K562 (cell line): ENCODE measurements around the gene HCST. TPM values are rescaled to one million over a fixed set of nuclear protein-coding genes. Genes with fewer than 3 reads are reported as not detected.

Experiments used
- ATAC-seq: fragments of 200-7000 bp; cut with Tn5 transposase; 3 replicates; pipeline ENCODE4 v1.9.1; 2020; ENCODE audit warnings: moderate library complexity
- BruUV-seq: library from RNA; stranded (reverse); fragments of 400-500 nt; replicated peaks from 2 replicates; lab custom pipeline; 2021; lab: Mats Ljungman, UMichigan
- CTCF ChIA-PET: fragments of 300-600 bp; formaldehyde crosslinking; extraction: SDS; loops from one replicate; lab custom pipeline; 2021; ENCODE audit warnings: low intra/inter-chr PET ratio; lab: Yijun Ruan, JAX
- POLR2A ChIA-PET: fragments of 300-600, 350-650 bp; sonication (Branson Sonifier 250); formaldehyde crosslinking; extraction: SDS; loops from one replicate; lab custom pipeline; 2021; ENCODE audit warnings: antibody characterized with exemption, inconsistent platforms; lab: Yijun Ruan, JAX
- DNase-seq, 4 experiments: peaks; one replicate each; pipeline versions ENCODE4 v3.0.0 to v3.0.0-alpha.2; 2011 to 2018; ENCODE audit warnings: low spot score in 3 of 4, mixed read lengths in 3 of 4; ENCODE audit errors: extremely low read depth in 1 of 4
- FAIRE-seq: peaks from 2 replicates; lab custom pipeline; 2011; peaks lifted over from hg19 to GRCh38; lab: Jason Lieb, UNC
- H2AFZ ChIP-seq: 2 replicates; pipeline ENCODE4 v1.6.0; 2011; ENCODE audit warnings: low read depth, low read length, control low read depth, inconsistent platforms
- H3K27ac ChIP-seq: fragments of 200-600 bp; 3 replicates; pipeline ENCODE4 v1.8.0; 2011; ENCODE audit warnings: low read depth, mild to moderate bottlenecking, control low read depth, inconsistent platforms, low read length, moderate library complexity, mixed read lengths; ENCODE audit errors: extremely low read depth
- H3K27me3 ChIP-seq, 2 experiments: fragments of 300-600 bp in 1 of 2; 2 replicates in 1 of 2; 3 replicates in 1 of 2; pipeline versions ENCODE4 v1.6.0 to v1.8.0; 2011; ENCODE audit warnings: inconsistent platforms in 2 of 2, low read length in 2 of 2, mild to moderate bottlenecking in 1 of 2, mixed read lengths in 1 of 2, moderate library complexity in 1 of 2; ENCODE audit not compliant: control insufficient read depth in 2 of 2, insufficient read depth in 2 of 2
- H3K36me3 ChIP-seq: fragments of 300-600 bp; 3 replicates; pipeline ENCODE4 v1.8.0; 2011; ENCODE audit warnings: mild to moderate bottlenecking, low read length, inconsistent platforms; ENCODE audit not compliant: control insufficient read depth, insufficient read depth
- H3K4me1 ChIP-seq, 2 experiments: fragments of 200-600 bp in 1 of 2; replicated peaks in 1 of 2; 2 replicates in 1 of 2; 3 replicates in 1 of 2; pipeline versions ENCODE4 v1.5.1 to v1.8.0; 2011; ENCODE audit warnings: inconsistent platforms in 2 of 2, low read length in 2 of 2, mild to moderate bottlenecking in 1 of 2, mixed read lengths in 1 of 2, moderate library complexity in 1 of 2; ENCODE audit not compliant: control insufficient read depth in 2 of 2, insufficient read depth in 2 of 2
- H3K4me2 ChIP-seq: 2 replicates; pipeline ENCODE4 v1.6.1; 2011; ENCODE audit warnings: low read length, control low read depth, inconsistent platforms, mixed read lengths; ENCODE audit not compliant: insufficient read depth
- H3K4me3 ChIP-seq: fragments of 200-600 bp; sonication (generic), shearing (Covaris generic); 2 replicates; pipeline ENCODE4 v1.5.1; 2016; ENCODE audit warnings: control low read depth, inconsistent platforms
- H3K79me2 ChIP-seq: fragments of 200-600 bp; 3 replicates; pipeline ENCODE4 v1.8.0; 2011; ENCODE audit warnings: low read length, inconsistent platforms; ENCODE audit not compliant: control insufficient read depth, insufficient read depth
- H3K9ac ChIP-seq, 2 experiments: 2 replicates each; pipeline versions ENCODE4 v1.6.0 to v1.6.1; 2011; ENCODE audit warnings: low read depth in 2 of 2, low read length in 2 of 2, control low read depth in 1 of 2, inconsistent platforms in 1 of 2, mild to moderate bottlenecking in 1 of 2, mixed read lengths in 1 of 2; ENCODE audit not compliant: insufficient read depth in 1 of 2
- H3K9me1 ChIP-seq: one replicate; pipeline ENCODE4 v1.6.0; 2011; ENCODE audit warnings: inconsistent platforms, mild to moderate bottlenecking, low read length, moderate library complexity; ENCODE audit not compliant: control insufficient read depth, insufficient read depth
- H3K9me3 ChIP-seq: replicated peaks from 2 replicates; pipeline ENCODE4 v1.5.1; 2011; ENCODE audit warnings: low read depth, low read length, inconsistent platforms; ENCODE audit not compliant: control insufficient read depth, insufficient read depth
- H4K20me1 ChIP-seq: replicated peaks from 2 replicates; pipeline ENCODE4 v1.6.1; 2011; ENCODE audit warnings: low read length, inconsistent platforms, mixed read lengths; ENCODE audit not compliant: control insufficient read depth, insufficient read depth
- HINFP ChIP-seq: fragments of 450-650 bp; conservative IDR thresholded peaks from 2 replicates; pipeline ENCODE4 v1.6.1; 2016; ENCODE audit warnings: missing genetic modification characterization, low read depth, mild to moderate bottlenecking, control low read depth, missing compliant biosample characterization
- MCM3 ChIP-seq: fragments of 450-650 bp; IDR thresholded peaks from 2 replicates; pipeline ENCODE4 v1.6.1; 2016
- MECOM ChIP-seq: fragments of 250-450 bp; sonication (Bioruptor Pico); IDR thresholded peaks from 2 replicates; pipeline ENCODE4 v1.8.0; 2022; ENCODE audit warnings: inconsistent platforms
- NFIC ChIP-seq: fragments of 450-650 bp; IDR thresholded peaks from 2 replicates; pipeline ENCODE4 v1.6.1; 2017; ENCODE audit warnings: mild to moderate bottlenecking, inconsistent platforms
- PKNOX1 ChIP-seq: fragments of 450-650 bp; IDR thresholded peaks from 2 replicates; pipeline ENCODE4 v1.6.1; 2016
- POLR2AphosphoS2 ChIP-seq: IDR thresholded peaks from 2 replicates; pipeline ENCODE4 v1.6.1; 2012; ENCODE audit warnings: low read length, improper control_type of control experiment
- POLR2G ChIP-seq: fragments of 200-400 bp; formaldehyde crosslinking; IDR thresholded peaks from 2 replicates; pipeline ENCODE4 v1.6.1; 2017; ENCODE audit warnings: low read depth, mild to moderate bottlenecking, antibody characterized with exemption, low read length, moderate library complexity
- ZNF444 ChIP-seq: fragments of 250-450 bp; sonication (Bioruptor Pico); IDR thresholded peaks from 2 replicates; pipeline ENCODE4 v1.4.0; 2020; ENCODE audit warnings: mild to moderate bottlenecking, moderate library complexity
- WGBS: fragments of 100-300 bp; shearing (Covaris generic); methylation state at CpG from one replicate; pipeline ENCODE4 v1.1.6; 2016; ENCODE audit warnings: low coverage, mixed read lengths; ENCODE audit not compliant: insufficient coverage; ENCODE audit errors: missing lambda C conversion rate; 5-methylcytosine and 5-hydroxymethylcytosine counted together
- in situ Hi-C: fragments of 300-500 bp; cut with MboI; formaldehyde crosslinking; loops from 4 replicates; pipeline ENCODE4 v1.15.0; 2018; ENCODE audit warnings: inconsistent platforms, mixed read lengths
- intact Hi-C: fragments of 100-400 bp; cut with micrococcal nuclease; formaldehyde crosslinking; loops from 2 replicates; pipeline ENCODE4 v1.14.2; 2022
- polyA plus RNA-seq, 8 experiments: library from polyadenylated mRNA; depleted of rRNA in 4 of 8; stranded (reverse) in 5 of 8; unstranded in 3 of 8; fragments of >200 nt; fragmentation: Nextera tagmentation in 2 of 8; fragmentation: Illumina TruSeq in 1 of 8; extraction: Ambion mirVana in 2 of 8; extraction: Trizol in 1 of 8; gene quantifications; 2 replicates each; pipeline versions ENCODE4 v1.2.1 to v1.2.3, GENCODE V29; 2011 to 2014; ENCODE audit warnings: inconsistent platforms in 1 of 8, missing spikeins in 1 of 8
- total RNA-seq, 7 experiments: library from RNA; depleted of rRNA in 6 of 7; stranded (reverse); fragments of >200 nt in 6 of 7; fragmentation: Illumina TruSeq in 2 of 7; extraction: Trizol in 2 of 7; gene quantifications; 2 replicates each; pipeline versions ENCODE4 v1.2.1 to v1.2.3, GENCODE V29; 2011 to 2021; ENCODE audit warnings: low replicate concordance in 1 of 7

Gene HCST
- total and polyA plus RNA-seq, 9 of the 15 experiments (the other 6 are each of a cell fraction or from before 2014, with no cell fraction given) = 0.29 to 1.9 (median 0.95) TPM; not detected in 2

DNA sequence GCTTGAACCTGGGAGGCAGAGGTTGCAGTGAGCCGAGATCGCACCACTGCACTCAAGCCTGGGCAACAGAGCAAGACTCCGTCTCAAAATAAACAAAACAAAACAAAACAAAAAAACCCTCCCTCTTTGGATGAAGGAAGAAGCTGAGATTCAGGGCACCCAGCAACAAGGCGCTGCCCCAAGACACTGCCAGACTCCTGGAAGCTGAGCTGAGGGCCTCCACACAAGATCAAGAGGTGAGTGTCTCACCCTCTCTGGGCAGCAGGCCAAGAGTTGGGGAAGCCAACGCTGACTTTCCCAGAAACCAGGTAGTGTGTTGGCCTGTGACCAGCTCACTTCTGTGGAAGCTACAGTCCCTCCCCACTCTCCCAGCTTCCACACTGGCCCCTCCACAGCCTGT lies 9.5 kb downstream of the HCST start:
- Histone ChIP-seq H3K27me3 (peaks cover 3 to 5% of the 10 kb centered on the region in 2 experiments; a peak in 4 of 5 replicates), H3K9ac (peak overlapping the region in 1 of 2 experiments; percentile 79; a peak in 1 of 4 replicates), H3K79me2 (no peaks in the 10 kb centered on the region), H3K4me1 (peaks cover 30% of the 10 kb centered on the region in 2 experiments), H3K9me1 (no peaks in the 10 kb centered on the region), H3K4me2 (no peak overlapping the region), H4K20me1 (no peaks in the 10 kb centered on the region), H3K4me3 (no peak overlapping the region), H3K36me3 (no peaks in the 10 kb centered on the region), H3K9me3 (no peaks in the 10 kb centered on the region), H2AFZ (no peak overlapping the region), H3K27ac (no peak overlapping the region)
- ATAC-seq (peak; percentile 17; the same call in 1 of the 3 replicates), FAIRE-seq (no peak), DNase-seq (peak in 2 of 4 experiments; percentile 34 to 65)
- BruUV-seq = no TSS peak
- CTCF ChIA-PET = interaction anchor here (1.5 kb wide), 1 partner anchor 30 kb away, joined by 5 read pairs; no protein-coding TSS in a partner anchor
- intact Hi-C loops (no loop called here), in situ Hi-C loops (no loop called here)
- no peak for TF ChIP-seq MCM3
- no peak for TF ChIP-seq POLR2G
- TF ChIP-seq HINFP (tag) = no peak
- TF ChIP-seq MECOM = no peak
- TF ChIP-seq POLR2AphosphoS2 = no peak
- TF ChIP-seq ZNF444 (CRISPR knock-in tag) = no peak
- TF ChIP-seq NFIC = peak; percentile 82
- TF ChIP-seq PKNOX1 = no peak
- POLR2A ChIA-PET = interaction anchor here (0.6 to 1.5 kb wide), 3 partner anchors 21 to 303 kb away, joined by 3 to 6 read pairs (median 4); partner anchors contain the start of gene ZNF146
- WGBS = 17% methylated on average over 5 of the region's 5 CpGs
